HG02798 (cell line): ENCODE measurements around the gene CTSS.
"Not testable (repeated sequence)": the region's sequence is repeated elsewhere in the genome, so short reads cannot be mapped to it uniquely, and the experiment has no call there.

Experiments used
- ATAC-seq: cut with Tn5 transposase; IDR thresholded peaks from one replicate; pipeline ENCODE4 v1.9.1; 2021; ENCODE audit warnings: mild to moderate bottlenecking; ENCODE audit not compliant: unreplicated experiment, poor library complexity

CTSS gene

GRCh38 chr1:150765296-150765976 is at the start of gene CTSS:
Gene CTSS (minus strand): TSS chr1:150765778. CDS start chr1:150764763, 1,015 bp downstream.
- ATAC-seq = peak; percentile 87

GRCh38 chr1:150813028-150813707 is 47.6 kb upstream of the CTSS start:
- no peak for ATAC-seq

- ATAC-seq = no peak
Observed at GRCh38 chr1:150810958-150811659, 45.5 kb upstream of the CTSS start.

- no peak for ATAC-seq
Observed at GRCh38 chr1:150809651-150810050, 44.1 kb upstream of the CTSS start.

- ATAC-seq = no peak
Observed at GRCh38 chr1:150808846-150809245, 43.3 kb upstream of the CTSS start.

- ATAC-seq = no peak
Observed at GRCh38 chr1:150808121-150808520, 42.5 kb upstream of the CTSS start, which contains the start of gene CTSK. Gene CTSK (minus strand): TSS chr1:150808260. CDS start chr1:150806805, 1,455 bp downstream.

GRCh38 chr1:150807249-150808023 is 41.9 kb upstream of the CTSS start:
- ATAC-seq = no peak

GRCh38 chr1:150805899-150806298 is 40.3 kb upstream of the CTSS start:
- ATAC-seq = no peak

- ATAC-seq = no peak
Observed at GRCh38 chr1:150804671-150805070, 39.1 kb upstream of the CTSS start.

- no peak for ATAC-seq
Observed at GRCh38 chr1:150799089-150799488, 33.5 kb upstream of the CTSS start.

- ATAC-seq = no peak
Observed at GRCh38 chr1:150798525-150798924, 32.9 kb upstream of the CTSS start.

- no peak for ATAC-seq
Observed at GRCh38 chr1:150796374-150796773, 30.8 kb upstream of the CTSS start.

GRCh38 chr1:150793778-150794177 is 28.2 kb upstream of the CTSS start:
- ATAC-seq = not testable (repeated sequence)

GRCh38 chr1:150793221-150793620 is 27.6 kb upstream of the CTSS start:
- no peak for ATAC-seq

GRCh38 chr1:150791585-150791984 is 26.0 kb upstream of the CTSS start:
- no peak for ATAC-seq

GRCh38 chr1:150789396-150789795 is 23.8 kb upstream of the CTSS start:
- no peak for ATAC-seq

- no peak for ATAC-seq
Observed at GRCh38 chr1:150788946-150789345, 23.4 kb upstream of the CTSS start.

- no peak for ATAC-seq
Observed at GRCh38 chr1:150787455-150787854, 21.9 kb upstream of the CTSS start.

- no peak for ATAC-seq
Observed at GRCh38 chr1:150780510-150780909, 14.9 kb upstream of the CTSS start.

- no peak for ATAC-seq
Observed at GRCh38 chr1:150778409-150778808, 12.8 kb upstream of the CTSS start.
